ENCODE results near the gene SGK2.

SGK2 gene

GRCh38 chr20:43554369-43554768 is 4.5 kb upstream of the SGK2 start:
- FAIRE-seq (no peak), DNase-seq (ENCODE audit: insufficient read length, low spot score) (no peak)
- no peak for TF ChIP-seq PAX5 (IDR thresholded peaks at IDR 0.05; ENCODE audit: insufficient read depth, low read length, severe bottlenecking)
- TF ChIP-seq POU2F2 (IDR thresholded peaks at IDR 0.05; ENCODE audit: low read depth, low read length), result no peak
- TF ChIP-seq POLR2AphosphoS5 (IDR thresholded peaks at IDR 0.05; ENCODE audit: low read depth, low read length), result no peak

GRCh38 chr20:43559147-43559987 is 540 bp downstream of the SGK2 start:
- no peak for TF ChIP-seq POLR2AphosphoS5 (IDR thresholded peaks at IDR 0.05; ENCODE audit: low read depth, low read length)
- no peak for TF ChIP-seq POU2F2 (IDR thresholded peaks at IDR 0.05; ENCODE audit: low read depth, low read length)
- TF ChIP-seq POLR2A (IDR thresholded peaks at IDR 0.05; ENCODE audit: low read depth, low read length), result no peak
- TF ChIP-seq TAF1 (IDR thresholded peaks at IDR 0.05; ENCODE audit: low read depth, low read length), result no peak
- no peak for TF ChIP-seq PAX5 (IDR thresholded peaks at IDR 0.05; ENCODE audit: insufficient read depth, low read length, severe bottlenecking)
- TF ChIP-seq SPI1 (IDR thresholded peaks at IDR 0.05; ENCODE audit: low read depth, low read length), result no peak
- DNase-seq (ENCODE audit: insufficient read length, low spot score) (no peak), FAIRE-seq (no peak)

GRCh38 chr20:43560974-43561373 is 2.1 kb downstream of the SGK2 start:
- no peak for DNase-seq (ENCODE audit: insufficient read length, low spot score)
- TF ChIP-seq PAX5 (IDR thresholded peaks at IDR 0.05; ENCODE audit: insufficient read depth, low read length, severe bottlenecking) (no peak), SPI1 (IDR thresholded peaks at IDR 0.05; ENCODE audit: low read depth, low read length) (no peak), TAF1 (IDR thresholded peaks at IDR 0.05; ENCODE audit: low read depth, low read length) (no peak), POLR2AphosphoS5 (IDR thresholded peaks at IDR 0.05; ENCODE audit: low read depth, low read length) (no peak), POU2F2 (IDR thresholded peaks at IDR 0.05; ENCODE audit: low read depth, low read length) (no peak), POLR2A (IDR thresholded peaks at IDR 0.05; ENCODE audit: low read depth, low read length) (no peak)
- no peak for FAIRE-seq

- no peak for DNase-seq (ENCODE audit: insufficient read length, low spot score)
- FAIRE-seq, result no peak
- TF ChIP-seq POU2F2 (IDR thresholded peaks at IDR 0.05; ENCODE audit: low read depth, low read length) (no peak), TAF1 (IDR thresholded peaks at IDR 0.05; ENCODE audit: low read depth, low read length) (no peak), POLR2A (IDR thresholded peaks at IDR 0.05; ENCODE audit: low read depth, low read length) (no peak), POLR2AphosphoS5 (IDR thresholded peaks at IDR 0.05; ENCODE audit: low read depth, low read length) (no peak), PAX5 (IDR thresholded peaks at IDR 0.05; ENCODE audit: insufficient read depth, low read length, severe bottlenecking) (no peak), SPI1 (IDR thresholded peaks at IDR 0.05; ENCODE audit: low read depth, low read length) (no peak)
Measured at GRCh38 chr20:43563429-43563828, 4.6 kb downstream of the SGK2 start.

- DNase-seq (ENCODE audit: insufficient read length, low spot score) (no peak), FAIRE-seq (no peak)
- TF ChIP-seq TAF1 (IDR thresholded peaks at IDR 0.05; ENCODE audit: low read depth, low read length), result no peak
- no peak for TF ChIP-seq POLR2A (IDR thresholded peaks at IDR 0.05; ENCODE audit: low read depth, low read length)
- no peak for TF ChIP-seq SPI1 (IDR thresholded peaks at IDR 0.05; ENCODE audit: low read depth, low read length)
- TF ChIP-seq PAX5 (IDR thresholded peaks at IDR 0.05; ENCODE audit: insufficient read depth, low read length, severe bottlenecking), result no peak
- no peak for TF ChIP-seq POU2F2 (IDR thresholded peaks at IDR 0.05; ENCODE audit: low read depth, low read length)
- TF ChIP-seq POLR2AphosphoS5 (IDR thresholded peaks at IDR 0.05; ENCODE audit: low read depth, low read length), result no peak
Measured at GRCh38 chr20:43563991-43564390, 5.2 kb downstream of the SGK2 start.

- FAIRE-seq, result peak; percentile 16
- no peak for DNase-seq (ENCODE audit: insufficient read length, low spot score)
- TF ChIP-seq POU2F2 (IDR thresholded peaks at IDR 0.05; ENCODE audit: low read depth, low read length) (no peak), SPI1 (IDR thresholded peaks at IDR 0.05; ENCODE audit: low read depth, low read length) (no peak), TAF1 (IDR thresholded peaks at IDR 0.05; ENCODE audit: low read depth, low read length) (no peak), PAX5 (IDR thresholded peaks at IDR 0.05; ENCODE audit: insufficient read depth, low read length, severe bottlenecking) (no peak), POLR2A (IDR thresholded peaks at IDR 0.05; ENCODE audit: low read depth, low read length) (no peak), POLR2AphosphoS5 (IDR thresholded peaks at IDR 0.05; ENCODE audit: low read depth, low read length) (no peak)
Measured at GRCh38 chr20:43564455-43564854, 5.6 kb downstream of the SGK2 start.

GRCh38 chr20:43564993-43565757 is 6.3 kb downstream of the SGK2 start:
- DNase-seq (ENCODE audit: insufficient read length, low spot score) (no peak), FAIRE-seq (no peak)
- no peak for TF ChIP-seq PAX5 (IDR thresholded peaks at IDR 0.05; ENCODE audit: insufficient read depth, low read length, severe bottlenecking)
- no peak for TF ChIP-seq TAF1 (IDR thresholded peaks at IDR 0.05; ENCODE audit: low read depth, low read length)
- no peak for TF ChIP-seq POLR2A (IDR thresholded peaks at IDR 0.05; ENCODE audit: low read depth, low read length)
- no peak for TF ChIP-seq POU2F2 (IDR thresholded peaks at IDR 0.05; ENCODE audit: low read depth, low read length)
- no peak for TF ChIP-seq SPI1 (IDR thresholded peaks at IDR 0.05; ENCODE audit: low read depth, low read length)
- TF ChIP-seq POLR2AphosphoS5 (IDR thresholded peaks at IDR 0.05; ENCODE audit: low read depth, low read length), result no peak

- TF ChIP-seq POLR2A (IDR thresholded peaks at IDR 0.05; ENCODE audit: low read depth, low read length), result no peak
- no peak for TF ChIP-seq POLR2AphosphoS5 (IDR thresholded peaks at IDR 0.05; ENCODE audit: low read depth, low read length)
- no peak for TF ChIP-seq PAX5 (IDR thresholded peaks at IDR 0.05; ENCODE audit: insufficient read depth, low read length, severe bottlenecking)
- no peak for TF ChIP-seq TAF1 (IDR thresholded peaks at IDR 0.05; ENCODE audit: low read depth, low read length)
- no peak for TF ChIP-seq POU2F2 (IDR thresholded peaks at IDR 0.05; ENCODE audit: low read depth, low read length)
- no peak for TF ChIP-seq SPI1 (IDR thresholded peaks at IDR 0.05; ENCODE audit: low read depth, low read length)
- DNase-seq (ENCODE audit: insufficient read length, low spot score) (no peak), FAIRE-seq (no peak)
Measured at GRCh38 chr20:43565758-43566104, 6.9 kb downstream of the SGK2 start.

GRCh38 chr20:43567477-43567876 is 8.7 kb downstream of the SGK2 start:
- DNase-seq (ENCODE audit: insufficient read length, low spot score), result no peak
- no peak for TF ChIP-seq POLR2A (IDR thresholded peaks at IDR 0.05; ENCODE audit: low read depth, low read length)
- TF ChIP-seq PAX5 (IDR thresholded peaks at IDR 0.05; ENCODE audit: insufficient read depth, low read length, severe bottlenecking), result no peak
- TF ChIP-seq SPI1 (IDR thresholded peaks at IDR 0.05; ENCODE audit: low read depth, low read length), result no peak
- TF ChIP-seq POU2F2 (IDR thresholded peaks at IDR 0.05; ENCODE audit: low read depth, low read length), result no peak
- no peak for TF ChIP-seq POLR2AphosphoS5 (IDR thresholded peaks at IDR 0.05; ENCODE audit: low read depth, low read length)
- no peak for TF ChIP-seq TAF1 (IDR thresholded peaks at IDR 0.05; ENCODE audit: low read depth, low read length)
- no peak for FAIRE-seq

All from GM12891 (cell line).